ENCODE measurements around the gene SNAP29.
"Not testable (repeated sequence)": the region's sequence is repeated elsewhere in the genome, so short reads cannot be mapped to it uniquely, and the experiment has no call there.

The SNAP29 gene

DNA sequence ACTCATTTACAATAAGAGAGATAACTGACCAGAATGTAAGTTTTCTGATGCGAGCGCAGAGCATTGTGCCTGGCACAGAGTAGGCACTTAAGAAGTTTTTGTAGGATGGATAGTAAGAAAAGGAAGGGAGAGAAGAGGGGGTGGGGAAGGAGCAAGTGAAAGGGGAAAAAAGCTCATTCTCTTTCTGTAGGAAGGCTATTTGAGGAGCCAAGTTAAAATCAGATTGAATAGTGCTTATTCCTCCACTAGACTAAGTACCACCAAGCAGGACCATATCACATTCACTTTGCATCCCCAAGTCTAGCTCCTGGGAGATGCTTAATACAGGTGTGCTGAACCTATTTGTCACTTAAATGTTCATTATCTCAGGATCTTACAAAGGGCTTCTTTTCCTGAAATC is 44.3 kb downstream of the SNAP29 start:
- no peak for DNase-seq

DNA sequence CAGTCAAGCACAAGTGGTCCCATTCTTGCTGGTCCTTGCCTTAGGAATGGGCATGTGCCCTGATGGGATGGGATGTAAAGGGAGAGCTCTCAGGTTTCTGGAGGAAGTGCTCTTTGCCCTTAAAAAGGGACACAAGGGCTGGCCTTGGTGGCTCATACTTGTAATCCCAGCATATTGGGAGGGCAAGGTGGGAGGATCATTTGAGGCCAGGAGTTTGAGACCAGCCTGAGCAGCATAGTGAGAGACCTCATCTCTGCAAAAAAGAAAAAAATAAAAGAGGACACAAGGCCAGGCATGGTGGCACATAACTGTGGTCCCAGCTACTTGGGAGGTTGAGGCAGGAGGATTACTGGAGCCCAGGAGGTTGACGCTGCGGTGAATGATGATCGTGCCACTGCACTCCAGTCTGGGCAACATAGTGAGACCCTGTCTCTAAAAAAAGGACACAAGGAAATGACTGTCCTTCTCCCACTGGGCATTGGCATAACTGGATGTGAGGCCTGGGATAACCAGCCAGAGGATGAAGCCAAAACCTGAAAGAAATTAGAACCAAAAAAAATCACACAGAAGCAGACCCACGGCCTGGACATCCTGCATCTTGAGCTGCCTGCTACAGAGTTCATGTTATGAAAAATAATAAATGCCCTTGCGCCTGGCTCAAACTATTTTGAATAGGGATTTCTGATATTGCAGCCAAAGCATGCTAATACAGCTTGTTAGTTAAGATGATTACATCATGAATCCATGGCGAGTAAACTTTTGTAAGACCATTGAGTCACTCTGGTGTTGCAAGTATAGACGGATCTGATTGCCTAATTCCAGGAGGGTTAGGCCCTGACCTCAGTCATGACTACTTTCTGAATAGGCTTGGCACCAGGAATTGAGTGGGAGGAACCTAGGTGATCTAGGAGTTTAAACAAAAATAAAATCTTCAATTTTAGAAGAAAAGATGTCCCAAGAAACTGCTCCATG is 45.5 kb downstream of the SNAP29 start:
- DNase-seq, result no peak

DNA sequence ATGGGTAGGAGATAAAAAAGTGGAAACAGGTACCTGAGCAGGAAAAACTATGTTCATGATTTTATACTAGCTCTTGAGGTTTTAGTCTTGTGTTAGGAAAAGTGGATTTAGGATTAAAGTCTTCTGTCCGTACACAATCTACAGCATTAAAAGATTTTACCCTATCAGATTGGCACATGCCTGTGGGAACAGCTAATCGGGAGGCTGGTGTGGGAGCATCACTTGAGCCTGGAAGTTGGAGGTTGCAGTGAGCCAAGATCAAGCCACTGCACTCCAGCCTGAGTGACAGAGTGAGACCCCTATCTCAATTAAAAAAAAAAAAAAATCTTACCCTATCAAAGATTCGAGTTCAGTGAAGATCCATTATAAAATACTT is 46.2 kb downstream of the SNAP29 start:
- DNase-seq, result no peak

DNA sequence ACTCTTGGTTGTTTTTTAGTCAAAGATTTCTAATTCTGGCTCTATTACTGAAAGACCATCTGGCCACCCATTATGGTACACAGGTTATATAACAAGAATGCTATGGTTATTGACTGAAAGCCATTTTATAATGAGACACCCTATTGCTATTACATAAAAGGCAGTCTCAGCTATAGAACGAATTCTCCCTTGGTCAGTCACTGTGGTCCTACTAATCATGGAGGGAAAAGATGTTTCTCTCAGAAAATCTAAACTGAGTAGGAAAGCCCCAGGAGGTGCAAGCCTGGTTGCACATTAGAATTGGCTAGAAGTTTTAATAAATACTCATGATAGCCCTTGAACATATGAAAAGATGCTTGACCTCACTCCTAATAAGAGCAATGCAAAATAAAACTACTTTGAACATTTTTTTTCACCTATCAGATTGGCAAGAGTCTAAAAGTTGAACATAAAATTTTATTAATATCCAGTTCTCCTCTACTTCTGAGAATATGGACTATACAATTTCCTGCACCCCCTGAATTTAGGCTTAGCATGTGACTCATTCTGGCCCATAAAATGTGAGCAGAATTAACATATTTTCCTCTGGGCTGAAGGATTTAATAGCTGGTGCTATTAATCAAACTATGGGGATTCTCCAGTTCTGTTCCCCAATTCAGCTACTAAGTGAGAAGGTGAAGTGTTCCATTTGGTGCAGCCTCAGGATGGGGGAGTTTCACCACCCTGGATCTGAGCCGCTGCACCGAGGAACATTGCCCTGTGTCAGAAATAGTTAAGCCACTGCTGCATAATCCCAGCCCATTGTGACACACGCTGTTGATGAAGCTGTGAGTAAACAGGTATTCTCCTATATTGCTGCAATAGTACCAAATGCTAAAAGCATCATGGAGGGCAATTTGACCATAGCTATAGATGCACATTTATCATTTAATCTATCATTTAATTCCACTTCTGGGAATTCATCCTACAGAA is 46.9 kb downstream of the SNAP29 start:
- DNase-seq, result peak; percentile 50

DNA sequence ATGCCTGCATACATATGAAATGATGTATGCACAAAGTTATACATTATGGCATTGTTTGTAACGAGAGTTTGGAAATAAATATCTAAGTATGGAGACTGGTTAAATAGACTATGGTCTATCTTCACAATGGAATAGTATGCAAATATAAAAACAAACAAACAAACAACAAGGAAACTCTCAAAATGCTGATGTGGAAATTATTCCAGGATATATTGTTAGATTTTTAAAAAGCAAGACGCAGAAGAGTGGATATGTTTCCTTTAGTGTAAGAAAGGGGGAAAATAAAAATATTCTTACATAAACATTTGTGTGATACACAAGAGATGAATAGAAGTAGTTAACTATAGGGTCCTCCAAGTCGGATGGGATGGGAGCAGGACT is 47.6 kb downstream of the SNAP29 start:
- DNase-seq, result no peak

DNA sequence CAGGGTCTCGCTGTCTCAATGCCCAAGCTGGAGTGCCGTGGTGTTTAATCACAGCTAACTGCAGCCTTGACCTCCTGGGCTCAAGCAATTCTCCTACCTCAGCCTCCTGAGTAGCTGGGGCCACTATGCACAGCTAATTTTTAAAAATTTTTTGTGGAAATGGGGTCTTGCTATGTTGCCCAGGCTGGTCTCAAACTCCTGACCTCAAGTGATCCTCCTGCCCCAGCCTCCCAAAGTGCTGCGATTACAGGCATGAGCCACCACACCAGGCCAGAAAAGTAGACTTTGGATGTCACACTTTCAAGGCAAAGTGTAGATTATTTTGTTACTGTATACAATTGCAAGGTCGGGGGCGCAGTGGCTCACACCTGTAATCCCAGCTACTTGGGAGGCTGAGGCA is 49.9 kb downstream of the SNAP29 start:
- DNase-seq, result not testable (repeated sequence)

DNA sequence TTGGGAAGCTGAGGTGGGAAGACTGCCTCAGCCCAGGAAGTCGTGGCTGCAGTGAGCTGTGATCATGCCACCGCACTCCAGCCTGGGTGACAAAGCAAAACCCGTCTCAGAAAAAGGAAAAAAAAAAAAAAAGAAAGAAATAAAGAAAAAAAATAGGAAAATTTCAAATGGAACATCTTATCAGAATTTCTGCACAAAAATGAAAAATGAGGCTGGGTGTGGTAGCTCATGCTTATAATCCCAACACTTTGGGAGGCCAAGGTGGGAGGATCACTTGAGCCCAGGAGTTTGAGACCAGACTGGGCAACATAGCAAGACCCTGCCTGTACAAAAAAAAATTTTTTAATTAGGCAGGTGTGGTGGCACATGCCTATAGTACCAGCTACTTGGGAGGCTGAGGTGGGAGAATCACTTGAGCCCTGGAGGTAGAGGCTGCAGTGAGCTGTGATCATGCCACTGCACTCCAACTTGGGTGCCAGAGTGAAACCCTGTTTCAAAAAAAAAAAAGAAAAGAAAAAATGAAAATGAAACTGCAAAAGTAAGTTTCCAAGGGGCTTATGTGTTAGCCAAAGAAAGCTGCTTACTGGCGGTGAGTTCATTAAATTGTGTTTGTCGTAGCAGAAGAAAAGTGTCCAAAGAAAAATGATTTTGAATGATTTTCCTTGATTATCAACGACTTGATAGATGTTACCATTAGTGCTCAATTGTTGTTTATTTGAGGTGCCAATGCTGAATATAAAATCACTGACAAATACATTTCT is 50.9 kb downstream of the SNAP29 start:
- no peak for DNase-seq

DNA sequence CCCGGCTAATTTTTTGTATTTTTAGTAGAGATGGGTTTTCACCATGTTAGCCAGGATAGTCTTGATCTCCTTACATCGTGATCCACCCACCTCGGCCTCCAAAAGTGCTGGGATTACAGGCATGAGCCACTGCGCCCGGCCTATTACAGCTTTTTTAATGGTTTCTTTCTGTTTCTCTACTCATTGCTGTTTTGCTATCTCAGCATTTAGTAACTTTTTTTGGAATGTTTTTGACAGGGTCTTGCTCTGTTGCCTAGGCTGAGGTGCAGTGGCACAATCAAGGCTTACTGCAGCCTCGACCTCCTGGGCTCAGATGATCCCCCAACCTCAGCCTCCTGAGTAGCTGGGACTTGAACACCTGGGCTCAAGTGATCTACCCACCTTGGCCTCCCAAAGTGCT is 53.7 kb downstream of the SNAP29 start:
- no peak for DNase-seq

DNA sequence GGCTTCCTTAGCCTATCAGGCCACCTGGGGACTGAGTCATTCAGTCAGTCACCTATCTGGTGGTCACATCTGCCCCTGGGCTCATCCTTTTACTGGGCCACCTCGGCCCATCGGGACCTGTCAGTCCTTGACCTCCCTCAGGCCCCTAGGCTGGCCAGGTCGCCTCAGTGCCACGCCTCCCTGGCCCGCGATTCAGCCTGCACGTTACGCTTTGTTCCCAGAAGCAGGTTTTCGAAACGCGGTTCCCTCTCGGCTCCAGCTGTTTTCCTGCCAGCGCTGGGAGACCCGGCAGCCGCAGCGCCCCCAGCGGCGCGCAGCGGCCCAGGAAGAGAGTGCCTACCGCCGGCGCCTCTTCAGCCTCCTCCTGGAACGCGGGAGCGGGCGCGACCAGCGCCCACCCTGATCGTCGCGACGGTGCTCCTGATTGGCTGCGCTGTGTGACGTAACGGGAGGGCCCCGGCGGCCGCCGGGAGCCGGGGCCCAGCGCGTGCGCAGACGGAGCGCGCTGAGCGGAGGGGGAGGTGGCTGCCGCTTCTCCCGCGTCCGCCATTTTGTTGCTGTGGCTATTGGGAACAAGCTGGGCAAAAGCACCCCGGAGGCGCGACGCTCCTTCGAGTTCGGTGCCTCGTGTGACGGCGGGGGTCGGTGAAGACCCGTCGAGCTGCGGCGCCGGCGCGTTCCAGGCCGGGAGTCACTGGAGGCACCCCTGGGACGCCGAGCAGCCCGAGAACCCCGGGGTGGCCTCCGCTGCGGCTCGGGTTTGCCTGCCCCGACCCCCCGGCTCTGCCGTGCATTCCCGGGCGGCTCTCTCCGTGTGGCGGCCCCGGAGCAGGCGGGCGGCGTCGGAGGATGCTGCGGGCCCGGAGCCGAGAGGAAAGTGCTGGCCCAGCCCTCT is 58.4 kb downstream of the SNAP29 start, which contains the start of gene CRKL:
Gene CRKL (plus strand): TSS at position 492 of the 895 bp plus-strand sequence. CDS start 528 bp downstream, outside the sequence.
- DNase-seq, result peak; percentile 81

DNA sequence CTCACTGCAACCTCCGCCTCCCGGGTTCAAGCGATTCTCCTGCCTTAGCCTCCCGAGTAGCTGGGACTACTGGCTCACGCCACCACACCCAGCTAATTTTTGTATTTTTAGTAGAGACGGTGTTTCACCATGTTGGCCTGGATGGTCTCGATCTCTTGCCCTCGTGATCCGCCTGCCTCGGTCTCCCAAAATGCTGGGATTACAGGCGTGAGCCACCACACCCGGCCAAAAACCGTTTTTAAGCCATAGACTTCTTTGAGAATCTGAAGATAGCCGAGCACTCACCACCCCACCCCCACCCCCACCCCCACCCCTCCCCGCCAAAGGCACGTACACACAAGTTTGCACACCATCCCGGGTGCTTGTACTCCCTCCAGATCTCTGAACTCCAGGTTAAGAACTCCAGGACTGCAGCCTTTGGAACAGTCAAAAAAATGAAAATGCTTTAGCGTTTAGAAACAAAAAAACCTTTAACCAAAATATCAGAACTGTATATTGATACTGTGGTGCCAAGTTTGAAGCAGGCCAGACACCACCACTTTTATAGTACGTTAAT is 59.9 kb downstream of the SNAP29 start:
- no peak for DNase-seq

DNA sequence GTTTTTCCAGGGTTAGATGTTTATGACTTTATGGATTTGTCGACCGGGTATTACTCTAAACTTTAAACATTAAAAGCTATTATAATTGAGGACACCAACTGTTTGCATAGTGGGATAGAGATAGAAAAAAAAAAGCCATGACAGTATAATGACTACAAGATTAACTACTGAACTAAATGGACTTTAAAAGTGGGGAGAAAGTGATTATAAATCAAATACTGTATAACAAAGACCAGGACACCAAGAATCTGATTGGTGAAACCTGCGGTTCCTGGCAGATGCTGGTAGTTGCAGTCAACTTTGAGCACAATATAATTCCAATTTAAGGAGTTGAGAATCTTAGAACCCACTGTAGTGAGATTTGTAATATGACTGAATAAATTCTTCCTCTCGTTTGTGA is 60.9 kb downstream of the SNAP29 start:
- DNase-seq, result no peak

DNA sequence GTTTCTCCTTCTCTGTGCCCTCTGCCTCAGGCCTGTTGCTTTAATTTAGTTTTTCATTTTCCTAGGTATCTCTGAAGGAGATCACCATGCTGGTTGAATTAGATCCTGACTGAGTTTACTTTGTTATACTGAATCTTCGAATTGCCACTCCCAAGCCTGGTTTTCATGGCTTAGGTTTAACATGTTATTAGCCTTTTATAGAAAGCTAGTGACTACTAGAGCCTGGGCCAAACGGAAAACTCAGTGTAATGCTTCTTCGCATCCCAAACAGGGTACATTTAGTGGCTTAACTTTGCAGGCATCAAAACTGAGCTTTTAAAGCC is 62.0 kb downstream of the SNAP29 start:
- no peak for DNase-seq

DNA sequence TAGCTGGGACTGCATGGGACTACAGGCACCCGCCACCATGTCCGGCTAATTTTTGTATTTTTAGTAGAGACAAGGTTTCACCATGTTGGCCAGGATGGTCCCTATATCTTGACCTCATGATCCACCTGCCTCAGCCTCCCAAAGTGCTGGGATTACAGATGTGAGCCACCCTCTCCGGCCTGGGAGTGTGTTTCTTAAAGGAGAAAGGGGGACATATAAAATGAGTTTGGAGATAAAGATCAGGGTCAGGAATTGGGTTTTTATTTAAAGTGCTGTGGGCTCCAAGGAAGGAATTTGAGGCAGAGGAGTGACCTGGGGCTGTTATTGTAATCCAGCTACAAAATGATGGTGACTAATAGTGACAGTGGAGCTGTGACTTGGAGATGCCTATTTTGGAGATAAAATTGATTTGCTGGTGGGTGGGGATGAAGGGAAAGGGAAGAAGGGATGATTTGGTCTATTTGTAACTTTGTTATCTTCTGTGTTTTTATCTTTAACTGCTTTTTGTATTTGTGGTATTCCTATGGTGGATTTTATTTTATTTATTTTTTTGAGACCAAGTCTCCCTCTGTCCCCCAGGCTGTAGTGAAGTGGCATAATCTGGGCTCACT is 63.4 kb downstream of the SNAP29 start:
- DNase-seq, result no peak

DNA sequence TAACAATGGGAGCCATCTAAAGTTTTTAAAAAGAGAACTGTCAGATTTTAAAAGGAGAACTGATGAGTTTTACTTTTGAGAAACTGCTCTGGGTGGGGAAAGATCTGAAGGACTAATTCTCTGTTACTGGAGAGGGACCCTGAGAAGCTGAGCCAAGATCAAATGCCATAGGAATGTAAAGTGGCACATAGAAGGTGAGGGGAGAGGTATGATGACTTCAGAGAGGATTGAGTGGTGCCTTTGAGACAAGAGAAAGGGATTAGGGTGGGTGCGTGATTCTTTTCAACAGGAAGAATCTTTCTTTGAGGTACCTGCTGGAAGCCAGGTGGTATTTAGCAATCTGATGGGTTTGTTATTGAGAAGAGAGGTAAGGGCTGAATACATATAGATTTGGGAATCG is 67.4 kb downstream of the SNAP29 start:
- no peak for DNase-seq

DNA sequence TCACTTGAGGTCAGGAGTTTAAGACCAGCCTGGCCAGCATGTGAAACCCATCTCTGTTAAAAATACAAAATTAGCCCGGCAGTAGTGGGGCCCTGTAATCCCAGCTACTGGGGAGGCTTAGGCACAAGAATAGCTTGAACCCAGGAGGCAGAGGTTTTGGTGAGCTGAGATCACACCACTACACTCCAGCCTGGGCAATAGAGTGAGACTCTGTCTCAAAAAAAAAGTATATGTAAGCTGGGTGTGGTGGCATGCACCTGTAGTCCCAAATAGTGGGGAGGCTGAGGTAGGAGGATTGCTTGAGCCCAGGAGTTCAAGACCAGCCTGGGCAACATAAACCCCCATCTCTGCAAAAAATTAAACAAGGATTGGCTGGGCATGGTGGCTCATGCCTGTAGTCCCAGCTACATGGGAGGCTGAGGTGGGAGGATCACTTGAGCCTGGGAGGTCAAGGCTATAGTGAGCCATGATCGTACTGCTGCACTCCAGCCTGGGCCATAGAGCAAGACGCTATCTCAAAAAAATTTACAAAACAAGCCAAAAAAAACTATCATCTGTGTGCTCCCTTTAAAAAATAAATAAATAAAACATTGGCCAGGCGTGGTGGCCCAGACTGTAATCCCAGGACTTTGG is 69.2 kb downstream of the SNAP29 start:
- no peak for DNase-seq

DNA sequence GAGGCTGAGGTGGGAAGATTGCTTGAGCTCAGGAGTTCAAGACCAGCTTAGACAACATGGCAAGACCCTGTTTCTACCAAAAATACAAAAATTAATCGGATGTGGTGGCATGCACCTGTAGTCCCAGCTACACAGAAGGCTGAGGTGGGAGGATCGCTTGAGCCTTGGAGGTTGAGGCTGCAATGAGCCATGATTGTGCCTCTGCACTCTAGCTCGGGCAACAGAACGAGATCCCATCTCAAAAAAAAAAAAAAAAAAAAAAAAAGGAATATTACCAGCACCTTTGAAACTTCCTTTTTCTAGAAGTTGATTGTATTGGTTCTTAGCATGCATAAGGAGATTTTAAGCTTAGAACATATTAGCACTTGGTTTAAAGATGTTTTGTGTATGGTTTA is 69.8 kb downstream of the SNAP29 start:
- DNase-seq, result no peak

DNA sequence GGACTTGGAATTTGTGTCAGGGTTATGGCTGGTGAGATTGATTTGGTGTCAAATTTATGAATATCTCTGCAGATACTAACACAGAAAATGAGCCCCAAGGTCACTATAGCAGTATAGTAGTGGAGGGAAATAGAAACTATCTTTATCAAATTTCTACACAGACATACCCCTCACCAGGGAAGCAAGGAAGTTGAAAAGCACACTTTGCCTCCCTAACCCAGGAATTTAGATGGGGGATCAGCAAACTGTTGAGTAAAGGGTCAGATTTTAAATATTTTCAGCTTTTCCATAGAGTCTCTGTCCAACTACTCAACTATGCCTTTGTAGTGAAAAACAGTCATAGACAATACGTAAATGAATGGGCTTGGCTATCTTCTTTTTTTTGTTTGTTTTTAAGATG is 71.2 kb downstream of the SNAP29 start:
- DNase-seq, result no peak

DNA sequence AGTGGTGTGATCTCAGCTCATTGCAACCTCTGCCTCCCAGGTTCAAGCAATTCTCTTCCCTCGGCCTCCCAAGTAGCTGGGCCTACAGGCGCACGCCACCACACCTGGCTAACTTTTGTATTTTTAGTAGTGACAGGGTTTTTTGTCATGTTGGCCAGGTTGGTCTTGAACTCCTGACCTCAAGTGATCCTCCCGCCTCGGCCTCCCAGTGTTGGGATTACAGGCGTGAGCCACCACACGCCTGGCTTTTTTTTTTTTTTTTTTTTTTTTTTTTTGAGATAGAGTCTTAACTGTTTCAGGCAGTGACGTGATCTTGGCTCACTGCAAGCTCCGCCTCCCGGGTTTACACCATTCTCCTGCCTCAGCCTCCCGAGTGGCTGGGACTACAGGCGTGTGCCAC is 71.6 kb downstream of the SNAP29 start:
- DNase-seq, result not testable (repeated sequence)

DNA sequence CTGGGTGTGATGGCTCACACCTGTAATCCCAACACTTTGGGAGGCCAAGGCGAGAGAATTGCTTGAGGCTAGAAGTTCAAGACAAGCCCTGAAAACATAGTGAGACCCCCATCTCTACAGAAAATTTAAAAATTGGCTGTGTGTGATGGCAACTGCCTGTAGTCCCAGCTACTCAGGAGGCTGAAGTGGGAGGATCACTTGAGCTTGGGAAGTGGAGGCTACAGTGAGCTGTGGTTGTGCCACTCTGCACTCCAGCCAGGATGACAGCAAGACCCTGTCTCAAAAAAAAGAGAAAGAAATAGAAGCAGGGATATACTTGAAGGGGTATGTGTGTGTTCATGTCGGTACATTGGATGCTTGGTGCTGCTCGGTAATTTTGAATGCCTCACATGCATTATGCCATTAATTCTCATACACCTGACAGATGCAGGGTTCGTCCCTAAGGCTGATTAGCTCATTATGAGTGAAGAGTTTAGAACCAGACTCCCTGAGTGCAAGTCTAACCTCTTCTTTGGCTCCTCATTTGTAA is 72.4 kb downstream of the SNAP29 start:
- no peak for DNase-seq

DNA sequence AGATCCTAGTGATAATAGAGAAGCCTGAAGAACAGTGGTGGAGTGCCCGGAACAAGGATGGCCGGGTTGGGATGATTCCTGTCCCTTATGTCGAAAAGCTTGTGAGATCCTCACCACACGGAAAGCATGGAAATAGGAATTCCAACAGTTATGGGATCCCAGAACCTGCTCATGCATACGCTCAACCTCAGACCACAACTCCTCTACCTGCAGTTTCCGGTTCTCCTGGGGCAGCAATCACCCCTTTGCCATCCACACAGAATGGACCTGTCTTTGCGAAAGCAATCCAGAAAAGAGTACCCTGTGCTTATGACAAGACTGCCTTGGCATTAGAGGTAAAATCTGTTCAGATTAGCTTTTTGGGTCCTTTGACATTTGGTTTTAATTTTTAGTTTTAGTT is 75.1 kb downstream of the SNAP29 start:
- no peak for DNase-seq

Measured in NCI-H1694 (cell line).